DND-41 (cell line): ENCODE data around the gene PDHA1.

Source experiments
- ATAC-seq: fragments of 200-7000 bp; cut with Tn5 transposase; 3 replicates; pipeline ENCODE4 v1.9.1; 2021; ENCODE audit warnings: low read depth; ENCODE audit not compliant: insufficient read depth
- DNase-seq: peaks from one replicate; pipeline ENCODE4 v3.0.0-alpha.2; 2020
- H2AFZ ChIP-seq: 2 replicates; pipeline ENCODE4 v1.6.0; 2012; ENCODE audit warnings: low read depth, low read length
- H3K27ac ChIP-seq: 2 replicates; pipeline ENCODE4 v1.5.1; 2012; ENCODE audit warnings: low read length, inconsistent platforms
- H3K27me3 ChIP-seq: fragments of 200-600 bp; sonication (generic); 2 replicates; pipeline ENCODE4 v1.6.0; 2012; ENCODE audit warnings: low read length, mild to moderate bottlenecking, inconsistent platforms; ENCODE audit not compliant: insufficient read depth, poor library complexity
- H3K36me3 ChIP-seq: 2 replicates; pipeline ENCODE4 v1.5.1; 2012; ENCODE audit warnings: low read length, inconsistent platforms; ENCODE audit not compliant: insufficient read depth
- H3K4me1 ChIP-seq: 2 replicates; pipeline ENCODE4 v1.5.1; 2012; ENCODE audit warnings: mild to moderate bottlenecking, low read length; ENCODE audit not compliant: insufficient read depth
- H3K4me2 ChIP-seq: 2 replicates; pipeline ENCODE4 v1.6.0; 2012; ENCODE audit warnings: mild to moderate bottlenecking, moderate library complexity, low read length, inconsistent platforms; ENCODE audit not compliant: insufficient read depth
- H3K4me3 ChIP-seq, 2 experiments: fragments of 200-600 bp in 1 of 2; shearing (Covaris generic) in 1 of 2; 2 replicates each; pipeline ENCODE4 v1.5.1; 2012 to 2016; ENCODE audit warnings: inconsistent platforms in 2 of 2, low read length in 2 of 2, mild to moderate bottlenecking in 2 of 2, low read depth in 1 of 2, moderate library complexity in 1 of 2
- H3K79me2 ChIP-seq: 2 replicates; pipeline ENCODE4 v1.6.0; 2012; ENCODE audit warnings: low read length, inconsistent platforms; ENCODE audit not compliant: insufficient read depth
- H3K9ac ChIP-seq: 2 replicates; pipeline ENCODE4 v1.6.0; 2012; ENCODE audit warnings: low read depth, mild to moderate bottlenecking, inconsistent platforms, low read length, moderate library complexity
- H3K9me3 ChIP-seq: 2 replicates; pipeline ENCODE4 v1.5.1; 2012; ENCODE audit warnings: low read length, moderate library complexity, mild to moderate bottlenecking, inconsistent platforms; ENCODE audit not compliant: insufficient read depth, severe bottlenecking
- H4K20me1 ChIP-seq: 2 replicates; pipeline ENCODE4 v1.6.0; 2012; ENCODE audit warnings: low read length; ENCODE audit not compliant: insufficient read depth
- CTCF ChIP-seq: IDR thresholded peaks from 2 replicates; pipeline ENCODE4 v1.5.1; 2012; ENCODE audit warnings: borderline replicate concordance, low read length, moderate library complexity, mild to moderate bottlenecking; ENCODE audit not compliant: poor library complexity, severe bottlenecking; ENCODE audit errors: extremely low read depth
- EZH2 ChIP-seq: IDR thresholded peaks from 3 replicates; pipeline ENCODE4 v1.6.1; 2012; ENCODE audit warnings: borderline replicate concordance, low read depth, mild to moderate bottlenecking, moderate library complexity, low read length, inconsistent platforms; ENCODE audit not compliant: severe bottlenecking

Gene PDHA1

DNA sequence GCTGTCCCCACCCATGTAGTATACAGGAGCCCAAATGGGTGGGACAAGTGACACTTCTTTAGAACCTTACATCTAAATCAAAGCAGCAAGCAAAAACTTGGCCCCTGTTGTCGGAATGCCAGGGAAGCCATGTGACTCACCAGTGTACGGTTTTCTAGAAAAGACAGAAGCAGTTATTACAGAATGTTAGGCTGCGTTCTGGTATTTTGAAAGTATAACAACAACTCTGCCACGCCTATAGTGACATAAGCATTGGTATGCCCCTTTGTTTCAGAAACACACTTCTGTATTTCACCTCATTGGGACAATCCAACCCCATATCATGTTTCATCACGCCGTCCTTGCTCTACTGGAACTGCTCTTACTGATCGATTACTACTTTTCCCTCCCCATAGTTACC is 14.8 kb downstream of the PDHA1 start:
- Histone ChIP-seq H3K4me2 (no peak overlapping the region), H4K20me1 (no peaks in the 10 kb centered on the region), H3K79me2 (no peaks in the 10 kb centered on the region), H2AFZ (no peak overlapping the region), H3K27ac (no peak overlapping the region), H3K9me3 (no peaks in the 10 kb centered on the region), H3K4me1 (no peaks in the 10 kb centered on the region), H3K4me3 (no peak overlapping the region), H3K9ac (no peak overlapping the region), H3K27me3 (no peaks in the 10 kb centered on the region), H3K36me3 (peaks cover 66% of the 10 kb centered on the region)
- ATAC-seq (no peak), DNase-seq (no peak)
- no peak for TF ChIP-seq EZH2
- TF ChIP-seq CTCF: no peak

- no peak for TF ChIP-seq CTCF
- no peak for TF ChIP-seq EZH2
- no peaks in the 10 kb centered on the region for H3K4me1 ChIP-seq
- H3K27me3 ChIP-seq: no peaks in the 10 kb centered on the region
- no peaks in the 10 kb centered on the region for H4K20me1 ChIP-seq
- no peak overlapping the region for H3K4me2 ChIP-seq
- H3K27ac ChIP-seq: no peak overlapping the region
- ATAC-seq: no peak
- H3K79me2 ChIP-seq: no peaks in the 10 kb centered on the region
- no peak overlapping the region for H3K9ac ChIP-seq
- H3K9me3 ChIP-seq: no peaks in the 10 kb centered on the region
- DNase-seq: no peak
- peaks cover 60% of the 10 kb centered on the region for H3K36me3 ChIP-seq
- H2AFZ ChIP-seq: no peak overlapping the region
- H3K4me3 ChIP-seq: no peak overlapping the region
Observed at GRCh38 chrX:19360903-19361302, 17.2 kb downstream of the PDHA1 start.

- no peak overlapping the region for H3K4me3 ChIP-seq
- no peak overlapping the region for H3K4me2 ChIP-seq
- no peak for DNase-seq
- no peaks in the 10 kb centered on the region for H4K20me1 ChIP-seq
- H3K79me2 ChIP-seq: no peaks in the 10 kb centered on the region
- no peak overlapping the region for H3K27ac ChIP-seq
- no peaks in the 10 kb centered on the region for H3K27me3 ChIP-seq
- H3K36me3 ChIP-seq: peaks cover 52% of the 10 kb centered on the region
- no peaks in the 10 kb centered on the region for H3K9me3 ChIP-seq
- no peak for TF ChIP-seq CTCF
- no peak for TF ChIP-seq EZH2
- no peaks in the 10 kb centered on the region for H3K4me1 ChIP-seq
- no peak overlapping the region for H2AFZ ChIP-seq
- ATAC-seq: no peak
- H3K9ac ChIP-seq: no peak overlapping the region
Observed at GRCh38 chrX:19361701-19362100, 18.0 kb downstream of the PDHA1 start.

- ATAC-seq: no peak
- no peak overlapping the region for H3K4me2 ChIP-seq
- H3K27me3 ChIP-seq: no peaks in the 10 kb centered on the region
- no peaks in the 10 kb centered on the region for H3K9me3 ChIP-seq
- H4K20me1 ChIP-seq: no peaks in the 10 kb centered on the region
- H3K27ac ChIP-seq: no peak overlapping the region
- no peak overlapping the region for H2AFZ ChIP-seq
- H3K4me1 ChIP-seq: peaks cover 9% of the 10 kb centered on the region
- H3K4me3 ChIP-seq: no peak overlapping the region
- no peak overlapping the region for H3K9ac ChIP-seq
- H3K36me3 ChIP-seq: peaks cover 4% of the 10 kb centered on the region
- H3K79me2 ChIP-seq: no peaks in the 10 kb centered on the region
- TF ChIP-seq EZH2 (no peak), CTCF (no peak)
- DNase-seq: no peak
Observed at GRCh38 chrX:19368576-19368975, 24.8 kb downstream of the PDHA1 start.
